Measurements from ENCODE around the gene CFAP54. TPM values are rescaled to one million over a fixed set of nuclear protein-coding genes. Genes with fewer than 3 reads are reported as not detected.

CFAP54 gene
- total and polyA plus RNA-seq, 2 of the 4 experiments (the other 2 are of a cell fraction): 0.18 to 0.41 TPM

DNA sequence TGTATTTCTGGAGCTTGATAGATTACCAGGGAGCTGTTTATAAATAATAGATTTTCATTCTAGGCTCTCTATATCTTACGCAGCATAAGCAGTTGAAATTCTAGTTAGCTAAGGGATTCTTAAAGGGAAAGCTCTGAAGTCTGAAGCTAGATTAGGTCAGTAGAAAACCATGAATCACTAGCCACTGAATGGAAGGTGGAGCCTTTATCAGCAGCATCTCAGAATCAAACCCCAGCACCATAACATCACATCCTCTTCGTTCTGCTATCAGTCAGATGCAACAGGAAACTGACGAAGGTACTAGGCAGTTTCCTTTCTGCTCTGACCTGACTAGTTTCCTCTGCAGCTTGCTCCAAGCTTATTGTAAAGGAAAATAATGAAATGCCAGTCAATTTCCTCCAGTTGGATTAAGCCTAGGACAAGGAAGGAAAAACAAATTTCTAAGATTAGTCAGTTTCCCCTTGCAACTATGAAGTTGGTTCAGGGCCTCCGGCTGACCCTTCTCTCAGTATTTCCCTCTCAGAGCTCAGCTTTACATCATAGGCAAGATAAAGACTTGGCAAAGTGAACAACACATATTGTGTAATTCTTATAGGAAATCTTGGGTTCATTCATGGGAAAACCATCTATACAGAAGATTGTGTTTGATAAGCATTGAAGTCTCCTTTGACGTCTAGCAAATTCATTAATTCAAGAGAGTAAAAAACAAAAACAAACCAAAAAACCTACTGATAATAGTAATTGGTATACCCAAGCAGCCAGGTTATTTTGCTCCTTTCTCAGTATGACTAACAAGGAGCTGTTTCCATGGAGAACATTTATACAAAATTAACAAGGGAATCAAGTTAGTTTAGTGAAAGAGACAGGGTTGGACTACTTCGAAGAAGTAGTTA lies 43.4 kb upstream of the CFAP54 start (continued):
- no peak for TF ChIP-seq MAZ (IDR thresholded peaks at IDR 0.05; ENCODE audit: borderline replicate concordance, low read depth, low read length)
- TF ChIP-seq MAFK (IDR thresholded peaks at IDR 0.05; ENCODE audit: low read depth, low read length): peak; percentile 73
- no peak; the same call in 1 of the 2 replicates for TF ChIP-seq POLR2A (IDR thresholded peaks at IDR 0.05; ENCODE audit: low read depth, low read length)
- TF ChIP-seq MXI1 (IDR thresholded peaks at IDR 0.05; ENCODE audit: borderline replicate concordance, low read depth, low read length): no peak

DNA sequence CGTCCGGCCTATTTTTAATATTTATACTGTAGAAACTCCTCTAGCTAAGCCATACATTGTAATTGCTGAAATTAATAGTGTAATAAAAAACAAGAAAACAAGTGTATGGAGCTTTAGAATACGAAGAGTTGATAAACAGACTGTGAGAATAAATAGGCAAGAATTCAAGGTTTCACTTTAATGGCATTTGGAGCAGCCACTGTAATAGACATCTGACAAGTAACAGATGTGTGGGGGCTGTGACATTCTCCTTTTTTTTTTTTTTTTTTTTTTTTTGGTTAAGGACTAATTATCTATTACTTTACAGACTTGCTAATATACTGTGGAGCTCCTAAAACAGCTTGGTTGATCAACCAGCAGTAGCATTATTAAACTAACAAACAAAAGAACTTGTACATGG lies 42.1 kb upstream of the CFAP54 start:
- CTCF ChIA-PET: no interaction called here
- Histone ChIP-seq H3K4me1 (ENCODE audit: control insufficient read depth, insufficient read depth, low read length) (peaks cover 7% of the 10 kb centered on the region), H2BK5ac (ENCODE audit: low read depth, low read length, poor library complexity, severe bottlenecking) (peak overlapping the region; percentile 87), H3K36me3 (ENCODE audit: control insufficient read depth, insufficient read depth, low read length) (no peaks in the 10 kb centered on the region), H2AK5ac (ENCODE audit: low read depth, low read length) (0 out of 2 replicates have a peak overlapping the region, but pooled peaks have one; percentile 60), H3K18ac (ENCODE audit: low read depth, low read length) (no peak overlapping the region; the same call in 1 of the 2 replicates), H3K4ac (ENCODE audit: low read depth, low read length) (no peak overlapping the region), H4K8ac (ENCODE audit: low read depth in 2 of 2, low read length in 2 of 2) (no peak overlapping the region; a peak in 1 of 4 replicates), H3K79me1 (ENCODE audit: low read depth in 1 of 2, low read length in 2 of 2) (no peaks in the 10 kb centered on the region), H4K5ac (ENCODE audit: low read depth, low read length) (no peak overlapping the region; the same call in 1 of the 2 replicates), H3K23ac (ENCODE audit: low read depth, low read length) (no peak overlapping the region), H3K9me3 (ENCODE audit: control insufficient read depth, insufficient read depth, low read length) (no peaks in the 10 kb centered on the region), H3K27ac (ENCODE audit: insufficient read depth, low read length) (peak overlapping the region; percentile 52; the same call in 1 of the 2 replicates), H4K20me1 (ENCODE audit: insufficient read depth, low read length) (no peaks in the 10 kb centered on the region), H2AFZ (replicated peaks; ENCODE audit: low read length, poor library complexity) (no peak overlapping the region), H2BK20ac (ENCODE audit: low read depth, low read length) (peak overlapping the region; percentile 39; the same call in 1 of the 2 replicates), H3K4me3 (ENCODE audit: insufficient read depth, low read depth, low read length) (no peak overlapping the region), H3K4me2 (ENCODE audit: low read depth, low read length) (no peak overlapping the region), H2AK9ac (replicated peaks; ENCODE audit: low read depth, low read length, poor library complexity) (no peak overlapping the region), H4K91ac (ENCODE audit: insufficient read depth, low read depth, low read length) (no peak overlapping the region), H2BK15ac (ENCODE audit: low read depth, low read length) (no peak overlapping the region; the same call in 2 of the 3 replicates), H3K9me1 (ENCODE audit: insufficient read depth, low read length) (no peaks in the 10 kb centered on the region), H3K27me3 (ENCODE audit: control insufficient read depth, insufficient read depth, low read length) (no peaks in the 10 kb centered on the region), H3K56ac (ENCODE audit: extremely low read depth, insufficient read depth, low read length) (no peak overlapping the region), H2BK120ac (ENCODE audit: low read depth, low read length) (no peak overlapping the region), H3K14ac (replicated peaks; ENCODE audit: low read depth, low read length) (no peak overlapping the region), H3K9ac (ENCODE audit: low read depth, low read length) (no peak overlapping the region)
- in situ Hi-C loops (cut with MboI; ENCODE audit: low sequenced_read_pairs): no loop called here
- ATAC-seq (ENCODE audit: low read depth): no peak
- BruUV-seq (replicated peaks): no TSS peak
- no peak for DNase-seq
- intact Hi-C loops (cut with micrococcal nuclease): no loop called here
- no CpG with 5 or more reads among the region's 3 CpGs for WGBS, 2 experiments (ENCODE audit: extremely low coverage in 2 of 2, insufficient read length in 1 of 2)
- dilution Hi-C loops (cut with HindIII; ENCODE audit: low sequenced_read_pairs, unreplicated experiment): no loop called here
- POLR2A ChIA-PET (ENCODE audit: unreplicated experiment): interaction anchor here (1.1 kb wide), 1 partner anchor 20 kb away, joined by 14 read pairs; no protein-coding TSS in a partner anchor
- TF ChIP-seq, protein P1, sequence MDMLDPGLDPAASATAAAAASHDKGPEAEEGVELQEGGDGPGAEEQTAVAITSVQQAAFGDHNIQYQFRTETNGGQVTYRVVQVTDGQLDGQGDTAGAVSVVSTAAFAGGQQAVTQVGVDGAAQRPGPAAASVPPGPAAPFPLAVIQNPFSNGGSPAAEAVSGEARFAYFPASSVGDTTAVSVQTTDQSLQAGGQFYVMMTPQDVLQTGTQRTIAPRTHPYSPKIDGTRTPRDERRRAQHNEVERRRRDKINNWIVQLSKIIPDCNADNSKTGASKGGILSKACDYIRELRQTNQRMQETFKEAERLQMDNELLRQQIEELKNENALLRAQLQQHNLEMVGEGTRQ (IDR thresholded peaks at IDR 0.05; ENCODE audit: low read depth, low read length): no peak
- no peak for TF ChIP-seq FOS (IDR thresholded peaks at IDR 0.05; ENCODE audit: low read depth, low read length)
- TF ChIP-seq NFE2L2 (IDR thresholded peaks at IDR 0.05; ENCODE audit: low read depth, low read length): no peak
- no peak for TF ChIP-seq MAZ (IDR thresholded peaks at IDR 0.05; ENCODE audit: borderline replicate concordance, low read depth, low read length)
- TF ChIP-seq POLR2A (IDR thresholded peaks at IDR 0.05; ENCODE audit: low read depth, low read length): no peak
- TF ChIP-seq CHD1 (IDR thresholded peaks at IDR 0.05; ENCODE audit: low read depth, low read length): no peak
- no peak for TF ChIP-seq RFX5 (IDR thresholded peaks at IDR 0.05; ENCODE audit: low read depth, low read length)
- TF ChIP-seq RAD21 (IDR thresholded peaks at IDR 0.05; ENCODE audit: low read length): no peak
- TF ChIP-seq MXI1 (IDR thresholded peaks at IDR 0.05; ENCODE audit: borderline replicate concordance, low read depth, low read length): no peak
- TF ChIP-seq CEBPB (IDR thresholded peaks at IDR 0.05; ENCODE audit: low read depth, low read length): no peak
- TF ChIP-seq RCOR1 (IDR thresholded peaks at IDR 0.05; ENCODE audit: insufficient replicate concordance, low read length): no peak
- TF ChIP-seq SMC3 (IDR thresholded peaks at IDR 0.05; ENCODE audit: low read depth, low read length): no peak

Data from IMR-90 (cell line).